Stimulated activated memory B cell treated with anti-CD40 and anti-IgM and Interleukin-4, amounts not matched to agents 10 μg/mL and 1 μg/mL and 100 μg/mL, for 72 hours (primary cell): ENCODE results near the gene KCTD11.

Experiments
- ATAC-seq: fragments of 150-1000 bp; cut with Tn5 transposase; 2 replicates; pipeline ENCODE4 v1.10.0; 2021
- H3K27ac Mint-ChIP-seq: one replicate; pipeline ENCODE4 v1.8.0; 2022; ENCODE audit warnings: mild to moderate bottlenecking, mixed read lengths
- H3K27me3 Mint-ChIP-seq: one replicate; pipeline ENCODE4 v1.8.0; 2022; ENCODE audit warnings: mixed read lengths
- H3K36me3 Mint-ChIP-seq: one replicate; pipeline ENCODE4 v1.8.0; 2022; ENCODE audit warnings: mixed read lengths
- H3K4me1 Mint-ChIP-seq: one replicate; pipeline ENCODE4 v1.8.0; 2022; ENCODE audit warnings: mixed read lengths
- H3K4me3 Mint-ChIP-seq: one replicate; pipeline ENCODE4 v1.8.0; 2022; ENCODE audit warnings: mild to moderate bottlenecking, moderate library complexity, mixed read lengths
- H3K9me3 Mint-ChIP-seq: one replicate; pipeline ENCODE4 v1.8.0; 2022; ENCODE audit warnings: mixed read lengths

The KCTD11 gene

GRCh38 chr17:7393613-7394451 is 41.9 kb downstream of the KCTD11 start:
- Mint-ChIP-seq H3K4me1 (peaks cover 20% of the 10 kb centered on the region), H3K4me3 (peak overlapping the region; percentile 98), H3K9me3 (no peaks in the 10 kb centered on the region), H3K27me3 (no peaks in the 10 kb centered on the region), H3K36me3 (peaks cover 10% of the 10 kb centered on the region), H3K27ac (peak overlapping the region; percentile 80)
- peak; percentile 72 for ATAC-seq

DNA sequence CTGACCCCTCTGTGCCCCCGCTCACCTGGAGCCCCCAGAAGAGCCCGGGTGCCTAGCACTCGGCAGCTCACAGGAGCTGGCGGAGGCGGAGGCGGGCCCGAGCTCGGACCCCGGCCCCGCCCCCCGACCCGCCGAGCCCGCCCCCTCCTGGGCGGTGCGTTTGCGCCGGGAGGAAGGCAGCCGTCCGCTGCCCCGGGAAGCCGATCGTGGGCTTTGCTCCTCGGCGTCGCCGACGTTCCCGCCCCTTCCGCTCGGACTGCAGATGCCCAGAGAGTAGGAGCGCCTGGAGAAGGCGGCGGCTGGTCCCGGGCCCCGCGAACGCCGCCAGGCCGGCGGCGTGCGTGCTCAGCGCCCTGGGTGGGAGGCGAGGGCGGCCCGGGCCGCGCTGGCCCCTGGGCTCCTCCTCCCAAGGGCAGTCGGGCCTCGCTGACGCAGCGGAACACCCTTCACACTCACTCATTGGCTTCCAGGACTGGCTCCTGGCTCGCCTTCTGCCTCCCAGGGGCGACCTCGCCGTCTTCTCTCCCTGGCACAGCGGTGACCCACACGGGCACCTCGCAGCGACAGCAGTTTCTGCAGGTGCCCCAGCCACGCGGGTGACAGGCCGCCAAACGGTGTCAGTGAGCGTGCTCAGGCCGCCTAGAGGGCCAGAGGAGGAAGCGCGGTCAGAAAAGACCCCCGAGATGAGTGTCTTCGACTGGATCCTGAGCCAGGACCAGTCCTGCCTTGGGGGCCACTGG is 42.7 kb downstream of the KCTD11 start, which contains the start of gene PLSCR3:
Gene PLSCR3, minus strand, starts transcription at position 74 of the 740 bp plus-strand sequence. CDS start 415 bp downstream, outside the sequence.
- H3K27ac Mint-ChIP-seq: peak within 1 kb of the TSS; percentile 80
- peak; percentile 95 for ATAC-seq
- H3K9me3 Mint-ChIP-seq: no peaks in the 10 kb centered on the region
- no peaks in the 10 kb centered on the region for H3K27me3 Mint-ChIP-seq
- peak within 1 kb of the TSS; percentile 98 for H3K4me3 Mint-ChIP-seq
- peaks cover 20% of the 10 kb centered on the region for H3K4me1 Mint-ChIP-seq
- peaks cover 7% of the 10 kb centered on the region for H3K36me3 Mint-ChIP-seq

- H3K4me3 Mint-ChIP-seq: no peak overlapping the region
- ATAC-seq: no peak
Measured at GRCh38 chr17:7396147-7396546, 44.2 kb downstream of the KCTD11 start.

DNA sequence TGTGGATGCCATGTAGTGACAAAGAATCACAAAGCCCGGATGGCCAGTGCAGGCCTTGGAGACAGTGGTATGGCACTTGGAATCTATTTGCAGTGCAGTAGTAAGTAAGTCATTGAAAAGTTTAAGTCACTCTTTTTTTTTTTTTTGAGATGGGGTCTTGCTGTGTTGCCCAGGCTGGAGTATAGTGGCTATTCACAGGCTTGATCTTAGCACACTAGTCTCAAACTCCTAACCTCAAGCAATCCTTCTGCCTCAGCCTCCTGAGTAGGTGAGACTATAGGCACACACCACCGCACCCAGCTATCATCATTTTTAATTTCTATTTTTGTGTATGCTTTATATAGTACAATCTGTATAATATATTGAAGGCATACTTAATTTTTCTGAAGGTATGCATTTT is 46.6 kb downstream of the KCTD11 start:
- Mint-ChIP-seq H3K4me3 (no peak overlapping the region), H3K4me1 (peaks cover 13% of the 10 kb centered on the region), H3K36me3 (no peaks in the 10 kb centered on the region), H3K27ac (no peak overlapping the region), H3K9me3 (no peaks in the 10 kb centered on the region), H3K27me3 (no peaks in the 10 kb centered on the region)
- no peak for ATAC-seq

More at GRCh38 chr17:7396147-7396546, 44.2 kb downstream of the KCTD11 start:
- Mint-ChIP-seq H3K27me3 (no peaks in the 10 kb centered on the region), H3K36me3 (no peaks in the 10 kb centered on the region), H3K9me3 (no peaks in the 10 kb centered on the region), H3K4me1 (peaks cover 15% of the 10 kb centered on the region), H3K27ac (no peak overlapping the region)

GRCh38 chr17:7403043-7403726 is 51.2 kb downstream of the KCTD11 start:
- peak overlapping the region; percentile 98 for H3K4me3 Mint-ChIP-seq
- peaks cover 13% of the 10 kb centered on the region for H3K4me1 Mint-ChIP-seq
- peak overlapping the region; percentile 89 for H3K27ac Mint-ChIP-seq
- H3K27me3 Mint-ChIP-seq: peaks cover 18% of the 10 kb centered on the region
- no peaks in the 10 kb centered on the region for H3K9me3 Mint-ChIP-seq
- no peaks in the 10 kb centered on the region for H3K36me3 Mint-ChIP-seq
- ATAC-seq: no peak

GRCh38 chr17:7403727-7403976 is 51.7 kb downstream of the KCTD11 start:
- no peaks in the 10 kb centered on the region for H3K9me3 Mint-ChIP-seq
- peak; percentile 55 for ATAC-seq
- H3K27me3 Mint-ChIP-seq: peaks cover 18% of the 10 kb centered on the region
- H3K27ac Mint-ChIP-seq: peak overlapping the region; percentile 89
- no peaks in the 10 kb centered on the region for H3K36me3 Mint-ChIP-seq
- H3K4me3 Mint-ChIP-seq: peak overlapping the region; percentile 98
- peaks cover 13% of the 10 kb centered on the region for H3K4me1 Mint-ChIP-seq

- Mint-ChIP-seq H3K4me3 (peak within 1 kb of the TSS; percentile 98), H3K9me3 (no peaks in the 10 kb centered on the region), H3K36me3 (no peaks in the 10 kb centered on the region), H3K27me3 (peaks cover 22% of the 10 kb centered on the region), H3K4me1 (peaks cover 13% of the 10 kb centered on the region), H3K27ac (peak within 1 kb of the TSS; percentile 89)
- ATAC-seq: peak; percentile 96
Measured at GRCh38 chr17:7403977-7404736, 52.2 kb downstream of the KCTD11 start, which contains the start of gene TMEM256. Gene TMEM256, minus strand, starts transcription at chr17:7404097. Its CDS starts 13 bp downstream, at chr17:7404084.
